Measurements from ENCODE around the gene OXSR1. TPM values are rescaled to one million over a fixed set of nuclear protein-coding genes. Genes with fewer than 3 reads are reported as not detected.
"Not testable (repeated sequence)": the region's sequence is repeated elsewhere in the genome, so short reads cannot be mapped to it uniquely, and the experiment has no call there.

The OXSR1 gene
- polyA plus RNA-seq, 1 donor = 35.6 TPM

GRCh38 chr3:38222032-38222634 lies 56.8 kb downstream of the OXSR1 start:
- DNase-seq (ENCODE audit: low read depth) = no peak

- DNase-seq (ENCODE audit: low read depth) = no peak
Observed at GRCh38 chr3:38224357-38224756, 59.0 kb downstream of the OXSR1 start.

- no peak for DNase-seq (ENCODE audit: low read depth)
Observed at GRCh38 chr3:38226273-38226672, 60.9 kb downstream of the OXSR1 start.

- no peak for DNase-seq (ENCODE audit: low read depth)
Observed at GRCh38 chr3:38227989-38228388, 62.7 kb downstream of the OXSR1 start.

- DNase-seq (ENCODE audit: low read depth) = no peak
Observed at GRCh38 chr3:38229036-38229435, 63.7 kb downstream of the OXSR1 start.

GRCh38 chr3:38232701-38233100 lies 67.4 kb downstream of the OXSR1 start:
- no peak for DNase-seq (ENCODE audit: low read depth)

- DNase-seq (ENCODE audit: low read depth) = no peak
Observed at GRCh38 chr3:38235466-38235865, 70.1 kb downstream of the OXSR1 start.

GRCh38 chr3:38238416-38239008 lies 73.2 kb downstream of the OXSR1 start:
- no peak for DNase-seq (ENCODE audit: low read depth)

GRCh38 chr3:38242812-38243211 lies 77.5 kb downstream of the OXSR1 start:
- DNase-seq (ENCODE audit: low read depth) = not testable (repeated sequence)

- no peak for DNase-seq (ENCODE audit: low read depth)
Observed at GRCh38 chr3:38245930-38246329, 80.6 kb downstream of the OXSR1 start.

- peak; percentile 48 for DNase-seq (ENCODE audit: low read depth)
Observed at GRCh38 chr3:38247366-38248035, 82.2 kb downstream of the OXSR1 start.

GRCh38 chr3:38250198-38250597 lies 84.9 kb downstream of the OXSR1 start:
- DNase-seq (ENCODE audit: low read depth) = no peak

GRCh38 chr3:38251197-38251596 lies 85.9 kb downstream of the OXSR1 start:
- DNase-seq (ENCODE audit: low read depth) = no peak

- no peak for DNase-seq (ENCODE audit: low read depth)
Observed at GRCh38 chr3:38253704-38254103, 88.4 kb downstream of the OXSR1 start.

- no peak for DNase-seq (ENCODE audit: low read depth)
Observed at GRCh38 chr3:38254872-38255271, 89.5 kb downstream of the OXSR1 start.

GRCh38 chr3:38255627-38256026 lies 90.3 kb downstream of the OXSR1 start:
- DNase-seq (ENCODE audit: low read depth) = no peak

GRCh38 chr3:38257583-38257982 lies 92.2 kb downstream of the OXSR1 start:
- no peak for DNase-seq (ENCODE audit: low read depth)

- DNase-seq (ENCODE audit: low read depth) = no peak
Observed at GRCh38 chr3:38260474-38260873, 95.1 kb downstream of the OXSR1 start.

- DNase-seq (ENCODE audit: low read depth) = no peak
Observed at GRCh38 chr3:38264353-38264771, 99.0 kb downstream of the OXSR1 start.

GRCh38 chr3:38264779-38265178 lies 99.4 kb downstream of the OXSR1 start:
- DNase-seq (ENCODE audit: low read depth) = no peak

GRCh38 chr3:38265604-38266307 lies 100.4 kb downstream of the OXSR1 start, which contains the start of gene SLC22A13:
TSS of gene SLC22A13 (plus strand) at chr3:38265812. CDS start at chr3:38265861, 49 bp downstream.
- DNase-seq (ENCODE audit: low read depth) = no peak

- DNase-seq (ENCODE audit: low read depth) = no peak
Observed at GRCh38 chr3:38266810-38267209, 101.5 kb downstream of the OXSR1 start.
